Measurements from ENCODE around the gene TNFRSF1B.

TNFRSF1B gene

GRCh38 chr1:12194666-12195216, 27.9 kb downstream of the TNFRSF1B start:
- DNase-seq (ENCODE audit: low read depth): no peak

GRCh38 chr1:12195416-12195815, 28.6 kb downstream of the TNFRSF1B start:
- no peak for DNase-seq (ENCODE audit: low read depth)

GRCh38 chr1:12196641-12197482, 30.1 kb downstream of the TNFRSF1B start:
- no peak for DNase-seq (ENCODE audit: low read depth)

GRCh38 chr1:12197483-12197880, 30.7 kb downstream of the TNFRSF1B start:
- DNase-seq (ENCODE audit: low read depth): no peak

- no peak for DNase-seq (ENCODE audit: low read depth)
Measured at GRCh38 chr1:12200208-12200607, 33.4 kb downstream of the TNFRSF1B start.

- no peak for DNase-seq (ENCODE audit: low read depth)
Measured at GRCh38 chr1:12201352-12202189, 34.8 kb downstream of the TNFRSF1B start.

GRCh38 chr1:12202190-12202497, 35.4 kb downstream of the TNFRSF1B start:
- DNase-seq (ENCODE audit: low read depth): no peak

GRCh38 chr1:12202577-12202976, 35.8 kb downstream of the TNFRSF1B start:
- DNase-seq (ENCODE audit: low read depth): no peak

- DNase-seq (ENCODE audit: low read depth): no peak
Measured at GRCh38 chr1:12203216-12204007, 36.6 kb downstream of the TNFRSF1B start.

GRCh38 chr1:12204140-12204539, 37.3 kb downstream of the TNFRSF1B start:
- DNase-seq (ENCODE audit: low read depth): no peak

- DNase-seq (ENCODE audit: low read depth): no peak
Measured at GRCh38 chr1:12204754-12205658, 38.2 kb downstream of the TNFRSF1B start.

- DNase-seq (ENCODE audit: low read depth): no peak
Measured at GRCh38 chr1:12206238-12206637, 39.4 kb downstream of the TNFRSF1B start.

GRCh38 chr1:12206792-12207424, 40.1 kb downstream of the TNFRSF1B start:
- no peak for DNase-seq (ENCODE audit: low read depth)

GRCh38 chr1:12208271-12208670, 41.5 kb downstream of the TNFRSF1B start:
- DNase-seq (ENCODE audit: low read depth): no peak

- peak; percentile 64 for DNase-seq (ENCODE audit: low read depth)
Measured at GRCh38 chr1:12208764-12209494, 42.1 kb downstream of the TNFRSF1B start.

GRCh38 chr1:12209495-12209832, 42.7 kb downstream of the TNFRSF1B start:
- no peak for DNase-seq (ENCODE audit: low read depth)

- DNase-seq (ENCODE audit: low read depth): no peak
Measured at GRCh38 chr1:12215118-12215961, 48.5 kb downstream of the TNFRSF1B start.

GRCh38 chr1:12219800-12220199, 53.0 kb downstream of the TNFRSF1B start:
- no peak for DNase-seq (ENCODE audit: low read depth)

- DNase-seq (ENCODE audit: low read depth): peak; percentile 48
Measured at GRCh38 chr1:12220890-12221289, 54.1 kb downstream of the TNFRSF1B start.
